Measurements from ENCODE around the gene MAML3.

MAML3 gene

GRCh38 chr4:139719381-139720101 lies 434.4 kb downstream of the MAML3 start:
- DNase-seq (ENCODE audit: low read depth, low spot score), result no peak
- no peak for TF ChIP-seq CTCF (IDR thresholded peaks at IDR 0.05; ENCODE audit: insufficient read depth, low read length, missing control alignments)
- POLR2A ChIA-PET, result no interaction called here
- H3K4me3 ChIP-seq (ENCODE audit: low read depth, low read length), result no peak overlapping the region
- CTCF ChIA-PET, result interaction anchor here (2.9 kb wide), 1 partner anchor 14 kb away, joined by 9 read pairs; no protein-coding TSS in a partner anchor

GRCh38 chr4:139718833-139719232 lies 435.2 kb downstream of the MAML3 start:
- H3K4me3 ChIP-seq (ENCODE audit: low read depth, low read length), result no peak overlapping the region
- ChIA-PET POLR2A (no interaction called here), CTCF (interaction anchor here (2.9 kb wide), 1 partner anchor 15 kb away, joined by 9 read pairs; no protein-coding TSS in a partner anchor)
- DNase-seq (ENCODE audit: low read depth, low spot score), result no peak
- no peak for TF ChIP-seq CTCF (IDR thresholded peaks at IDR 0.05; ENCODE audit: insufficient read depth, low read length, missing control alignments)

GRCh38 chr4:139718358-139718757 lies 435.6 kb downstream of the MAML3 start:
- DNase-seq (ENCODE audit: low read depth, low spot score), result no peak
- no peak overlapping the region for H3K4me3 ChIP-seq (ENCODE audit: low read depth, low read length)
- ChIA-PET CTCF (interaction anchor here (2.9 kb wide), 1 partner anchor 15 kb away, joined by 9 read pairs; no protein-coding TSS in a partner anchor), POLR2A (no interaction called here)
- TF ChIP-seq CTCF (IDR thresholded peaks at IDR 0.05; ENCODE audit: insufficient read depth, low read length, missing control alignments), result no peak

- DNase-seq (ENCODE audit: low read depth, low spot score), result no peak
- H3K4me3 ChIP-seq (ENCODE audit: low read depth, low read length), result no peak overlapping the region
- ChIA-PET POLR2A (no interaction called here), CTCF (interaction anchor here (0.9 kb wide), 1 partner anchor 12 kb away, joined by 3 read pairs; no protein-coding TSS in a partner anchor)
- TF ChIP-seq CTCF (IDR thresholded peaks at IDR 0.05; ENCODE audit: insufficient read depth, low read length, missing control alignments), result no peak
Observed at GRCh38 chr4:139715746-139716391, 438.1 kb downstream of the MAML3 start.

- POLR2A ChIA-PET, result no interaction called here
- CTCF ChIA-PET, result interaction anchor here (1.2 kb wide), 1 partner anchor 21 kb away, joined by 5 read pairs; no protein-coding TSS in a partner anchor
- DNase-seq (ENCODE audit: low read depth, low spot score), result no peak
- H3K4me3 ChIP-seq (ENCODE audit: low read depth, low read length), result no peak overlapping the region
- no peak for TF ChIP-seq CTCF (IDR thresholded peaks at IDR 0.05; ENCODE audit: insufficient read depth, low read length, missing control alignments)
Observed at GRCh38 chr4:139712882-139713281, 441.1 kb downstream of the MAML3 start.

- DNase-seq (ENCODE audit: low read depth, low spot score), result no peak
- ChIA-PET CTCF (no interaction called here), POLR2A (no interaction called here)
- TF ChIP-seq CTCF (IDR thresholded peaks at IDR 0.05; ENCODE audit: insufficient read depth, low read length, missing control alignments), result no peak
- H3K4me3 ChIP-seq (ENCODE audit: low read depth, low read length), result no peak overlapping the region
Observed at GRCh38 chr4:139711461-139711860, 442.5 kb downstream of the MAML3 start.

Measured in AG04449 (cell line).